WTC11 (cell line): ENCODE measurements around the gene SPRR5. TPM values are rescaled to one million over a fixed set of nuclear protein-coding genes. Genes with fewer than 3 reads are reported as not detected.

Experiments
- ATAC-seq: fragments of 200-7000 bp; cut with Tn5 transposase; 2 replicates; pipeline ENCODE4 v1.10.0; 2021; ENCODE audit warnings: mild to moderate bottlenecking, moderate library complexity
- CTCF ChIA-PET: fragments of 300-600 bp; sonication (Branson Sonifier 250); formaldehyde crosslinking; loops from one replicate; lab custom pipeline; 2021; ENCODE audit warnings: antibody characterized with exemption; lab: Charles Lee
- POLR2A ChIA-PET: fragments of 350-600 bp; sonication (Branson Sonifier 250); formaldehyde crosslinking; loops from one replicate; lab custom pipeline; 2021; ENCODE audit warnings: antibody characterized with exemption; lab: Charles Lee
- DNase-seq: peaks from one replicate; pipeline ENCODE4 v3.0.0; 2021; ENCODE audit warnings: low spot score
- H3K27ac Mint-ChIP-seq: 2 replicates; pipeline ENCODE4 v1.8.0; 2021; ENCODE audit warnings: mixed read lengths
- H3K27me3 Mint-ChIP-seq: 2 replicates; pipeline ENCODE4 v1.8.0; 2021; ENCODE audit warnings: low read depth, mild to moderate bottlenecking, moderate library complexity, mixed read lengths
- H3K36me3 Mint-ChIP-seq: 2 replicates; pipeline ENCODE4 v1.8.0; 2021; ENCODE audit warnings: mixed read lengths
- H3K4me1 Mint-ChIP-seq: 2 replicates; pipeline ENCODE4 v1.8.0; 2022; ENCODE audit warnings: mixed read lengths
- H3K4me3 Mint-ChIP-seq: 2 replicates; pipeline ENCODE4 v1.8.0; 2021; ENCODE audit warnings: mild to moderate bottlenecking, moderate library complexity, mixed read lengths
- H3K9me3 Mint-ChIP-seq: 2 replicates; pipeline ENCODE4 v1.8.0; 2021; ENCODE audit warnings: mixed read lengths
- CREB1 ChIP-seq: sonication (generic); formaldehyde crosslinking; IDR thresholded peaks from 2 replicates; pipeline ENCODE4 v1.8.0; 2023; ENCODE audit warnings: mild to moderate bottlenecking, missing genetic modification reagents
- ELF4 ChIP-seq: sonication (generic); formaldehyde crosslinking; IDR thresholded peaks from 2 replicates; pipeline ENCODE4 v1.8.1; 2022; ENCODE audit warnings: low read depth, mild to moderate bottlenecking, moderate library complexity, missing genetic modification reagents
- HMGA2 ChIP-seq: fragments of 250-450 bp; sonication (Bioruptor Pico); IDR thresholded peaks from 2 replicates; pipeline ENCODE4 v1.4.0; 2021; ENCODE audit warnings: mild to moderate bottlenecking, moderate library complexity
- NFATC4 ChIP-seq: fragments of 250-450 bp; sonication (Bioruptor Pico); IDR thresholded peaks from 2 replicates; pipeline ENCODE4 v1.9.0; 2021; ENCODE audit warnings: mild to moderate bottlenecking
- NR1H2 ChIP-seq: sonication (generic); formaldehyde crosslinking; IDR thresholded peaks from 2 replicates; pipeline ENCODE4 v1.9.0; 2021; ENCODE audit warnings: mild to moderate bottlenecking, moderate library complexity, missing genetic modification reagents
- SP1 ChIP-seq: sonication (generic); formaldehyde crosslinking; conservative IDR thresholded peaks from 2 replicates; pipeline ENCODE4 v1.8.1; 2022; ENCODE audit warnings: missing genetic modification reagents
- ZNF121 ChIP-seq: sonication (generic); formaldehyde crosslinking; IDR thresholded peaks from 2 replicates; pipeline ENCODE4 v1.8.0; 2023; ENCODE audit warnings: missing genetic modification reagents
- ZNF317 ChIP-seq: sonication (generic); formaldehyde crosslinking; IDR thresholded peaks from 2 replicates; pipeline ENCODE4 v1.8.1; 2023; ENCODE audit warnings: low read depth, mild to moderate bottlenecking, moderate library complexity, missing genetic modification reagents, borderline replicate concordance
- ZNF396 ChIP-seq: fragments of 250-450 bp; sonication (Bioruptor Pico); IDR thresholded peaks from 2 replicates; pipeline ENCODE4 v1.8.0; 2021; ENCODE audit warnings: mild to moderate bottlenecking, moderate library complexity, borderline replicate concordance
- total RNA-seq: library from RNA; stranded (reverse); gene quantifications from 3 replicates; pipeline ENCODE4 v1.2.3, GENCODE V29; 2021
- TF ChIP-seq, protein P1 (sequence below): sonication (generic); formaldehyde crosslinking; IDR thresholded peaks from 2 replicates; pipeline ENCODE4 v1.8.1; 2023; ENCODE audit warnings: mild to moderate bottlenecking, moderate library complexity, missing genetic modification reagents
- TF ChIP-seq, protein P2 (sequence below): sonication (generic); formaldehyde crosslinking; IDR thresholded peaks from 2 replicates; pipeline ENCODE4 v1.8.0; 2022; ENCODE audit warnings: mild to moderate bottlenecking, missing genetic modification reagents
- TF ChIP-seq, protein P3 (sequence below): fragments of 250-450 bp; sonication (Bioruptor Pico); IDR thresholded peaks from 2 replicates; pipeline ENCODE4 v1.9.0; 2021; ENCODE audit warnings: mild to moderate bottlenecking, borderline replicate concordance
- TF ChIP-seq, protein P4 (sequence below): sonication (generic); formaldehyde crosslinking; IDR thresholded peaks from 2 replicates; pipeline ENCODE4 v1.8.1; 2023; ENCODE audit warnings: mild to moderate bottlenecking, missing genetic modification reagents
- TF ChIP-seq, protein P5 (sequence below): fragments of 200-600 bp; IDR thresholded peaks from 2 replicates; pipeline ENCODE4 v1.8.0; 2022; ENCODE audit warnings: antibody characterized with exemption
- TF ChIP-seq, protein P6 (sequence below): sonication (generic); formaldehyde crosslinking; IDR thresholded peaks from 2 replicates; pipeline ENCODE4 v1.8.0; 2022; ENCODE audit warnings: mild to moderate bottlenecking, missing genetic modification reagents
- TF ChIP-seq, protein P7 (sequence below): fragments of 250-450 bp; sonication (Bioruptor Pico); IDR thresholded peaks from 2 replicates; pipeline ENCODE4 v1.9.0; 2021; ENCODE audit warnings: mild to moderate bottlenecking
- TF ChIP-seq, protein P8 (sequence below): sonication (generic); formaldehyde crosslinking; IDR thresholded peaks from 2 replicates; pipeline ENCODE4 v1.8.0; 2023; ENCODE audit warnings: missing genetic modification reagents
- TF ChIP-seq, protein P9 (sequence below): sonication (generic); formaldehyde crosslinking; IDR thresholded peaks from 2 replicates; pipeline ENCODE4 v1.8.0; 2022; ENCODE audit warnings: missing genetic modification reagents

Gene SPRR5
- total RNA-seq, 1 experiment from 2014 or later, result not detected

DNA sequence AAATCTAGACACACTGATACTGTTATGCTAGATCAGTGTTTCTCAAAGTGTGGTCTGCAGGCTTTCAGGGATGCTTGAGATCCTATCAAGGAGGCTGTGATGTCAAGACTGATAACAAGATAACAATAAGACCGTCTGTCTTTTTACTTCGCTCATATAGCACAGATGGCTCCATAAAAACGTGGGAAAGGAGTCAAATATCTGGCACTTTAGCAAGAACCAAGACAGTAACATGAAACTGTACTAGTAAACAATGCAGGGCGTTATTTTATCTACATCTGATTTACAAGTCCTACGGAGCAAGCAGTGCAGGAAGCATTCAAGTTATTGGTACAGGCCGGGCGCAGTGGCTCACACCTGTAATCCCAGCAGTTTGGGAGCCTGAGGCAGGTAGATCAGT lies 50.9 kb downstream of the SPRR5 start:
- CTCF ChIA-PET, result no interaction called here

More for the DNA sequence above, 50.9 kb downstream of the SPRR5 start:
- H3K36me3 Mint-ChIP-seq, result peaks cover 6% of the 10 kb centered on the region; the same call in 1 of the 2 replicates
- no peaks in the 10 kb centered on the region; the same call in 1 of the 2 replicates for H3K27me3 Mint-ChIP-seq
- no peak overlapping the region for H3K4me3 Mint-ChIP-seq
- POLR2A ChIA-PET, result no interaction called here
- H3K27ac Mint-ChIP-seq, result no peak overlapping the region
- ATAC-seq (no peak), DNase-seq (no peak)
- peaks cover 12% of the 10 kb centered on the region for H3K4me1 Mint-ChIP-seq
- TF ChIP-seq, protein P1, sequence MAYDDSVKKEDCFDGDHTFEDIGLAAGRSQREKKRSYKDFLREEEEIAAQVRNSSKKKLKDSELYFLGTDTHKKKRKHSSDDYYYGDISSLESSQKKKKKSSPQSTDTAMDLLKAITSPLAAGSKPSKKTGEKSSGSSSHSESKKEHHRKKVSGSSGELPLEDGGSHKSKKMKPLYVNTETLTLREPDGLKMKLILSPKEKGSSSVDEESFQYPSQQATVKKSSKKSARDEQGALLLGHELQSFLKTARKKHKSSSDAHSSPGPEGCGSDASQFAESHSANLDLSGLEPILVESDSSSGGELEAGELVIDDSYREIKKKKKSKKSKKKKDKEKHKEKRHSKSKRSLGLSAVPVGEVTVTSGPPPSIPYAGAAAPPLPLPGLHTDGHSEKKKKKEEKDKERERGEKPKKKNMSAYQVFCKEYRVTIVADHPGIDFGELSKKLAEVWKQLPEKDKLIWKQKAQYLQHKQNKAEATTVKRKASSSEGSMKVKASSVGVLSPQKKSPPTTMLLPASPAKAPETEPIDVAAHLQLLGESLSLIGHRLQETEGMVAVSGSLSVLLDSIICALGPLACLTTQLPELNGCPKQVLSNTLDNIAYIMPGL, result no peak
- TF ChIP-seq, protein P2, sequence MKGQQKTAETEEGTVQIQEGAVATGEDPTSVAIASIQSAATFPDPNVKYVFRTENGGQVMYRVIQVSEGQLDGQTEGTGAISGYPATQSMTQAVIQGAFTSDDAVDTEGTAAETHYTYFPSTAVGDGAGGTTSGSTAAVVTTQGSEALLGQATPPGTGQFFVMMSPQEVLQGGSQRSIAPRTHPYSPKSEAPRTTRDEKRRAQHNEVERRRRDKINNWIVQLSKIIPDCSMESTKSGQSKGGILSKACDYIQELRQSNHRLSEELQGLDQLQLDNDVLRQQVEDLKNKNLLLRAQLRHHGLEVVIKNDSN (CRISPR knock-in tag), result no peak
- TF ChIP-seq, protein P3, sequence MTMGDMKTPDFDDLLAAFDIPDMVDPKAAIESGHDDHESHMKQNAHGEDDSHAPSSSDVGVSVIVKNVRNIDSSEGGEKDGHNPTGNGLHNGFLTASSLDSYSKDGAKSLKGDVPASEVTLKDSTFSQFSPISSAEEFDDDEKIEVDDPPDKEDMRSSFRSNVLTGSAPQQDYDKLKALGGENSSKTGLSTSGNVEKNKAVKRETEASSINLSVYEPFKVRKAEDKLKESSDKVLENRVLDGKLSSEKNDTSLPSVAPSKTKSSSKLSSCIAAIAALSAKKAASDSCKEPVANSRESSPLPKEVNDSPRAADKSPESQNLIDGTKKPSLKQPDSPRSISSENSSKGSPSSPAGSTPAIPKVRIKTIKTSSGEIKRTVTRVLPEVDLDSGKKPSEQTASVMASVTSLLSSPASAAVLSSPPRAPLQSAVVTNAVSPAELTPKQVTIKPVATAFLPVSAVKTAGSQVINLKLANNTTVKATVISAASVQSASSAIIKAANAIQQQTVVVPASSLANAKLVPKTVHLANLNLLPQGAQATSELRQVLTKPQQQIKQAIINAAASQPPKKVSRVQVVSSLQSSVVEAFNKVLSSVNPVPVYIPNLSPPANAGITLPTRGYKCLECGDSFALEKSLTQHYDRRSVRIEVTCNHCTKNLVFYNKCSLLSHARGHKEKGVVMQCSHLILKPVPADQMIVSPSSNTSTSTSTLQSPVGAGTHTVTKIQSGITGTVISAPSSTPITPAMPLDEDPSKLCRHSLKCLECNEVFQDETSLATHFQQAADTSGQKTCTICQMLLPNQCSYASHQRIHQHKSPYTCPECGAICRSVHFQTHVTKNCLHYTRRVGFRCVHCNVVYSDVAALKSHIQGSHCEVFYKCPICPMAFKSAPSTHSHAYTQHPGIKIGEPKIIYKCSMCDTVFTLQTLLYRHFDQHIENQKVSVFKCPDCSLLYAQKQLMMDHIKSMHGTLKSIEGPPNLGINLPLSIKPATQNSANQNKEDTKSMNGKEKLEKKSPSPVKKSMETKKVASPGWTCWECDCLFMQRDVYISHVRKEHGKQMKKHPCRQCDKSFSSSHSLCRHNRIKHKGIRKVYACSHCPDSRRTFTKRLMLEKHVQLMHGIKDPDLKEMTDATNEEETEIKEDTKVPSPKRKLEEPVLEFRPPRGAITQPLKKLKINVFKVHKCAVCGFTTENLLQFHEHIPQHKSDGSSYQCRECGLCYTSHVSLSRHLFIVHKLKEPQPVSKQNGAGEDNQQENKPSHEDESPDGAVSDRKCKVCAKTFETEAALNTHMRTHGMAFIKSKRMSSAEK (CRISPR knock-in tag), result no peak
- TF ChIP-seq, protein P4, sequence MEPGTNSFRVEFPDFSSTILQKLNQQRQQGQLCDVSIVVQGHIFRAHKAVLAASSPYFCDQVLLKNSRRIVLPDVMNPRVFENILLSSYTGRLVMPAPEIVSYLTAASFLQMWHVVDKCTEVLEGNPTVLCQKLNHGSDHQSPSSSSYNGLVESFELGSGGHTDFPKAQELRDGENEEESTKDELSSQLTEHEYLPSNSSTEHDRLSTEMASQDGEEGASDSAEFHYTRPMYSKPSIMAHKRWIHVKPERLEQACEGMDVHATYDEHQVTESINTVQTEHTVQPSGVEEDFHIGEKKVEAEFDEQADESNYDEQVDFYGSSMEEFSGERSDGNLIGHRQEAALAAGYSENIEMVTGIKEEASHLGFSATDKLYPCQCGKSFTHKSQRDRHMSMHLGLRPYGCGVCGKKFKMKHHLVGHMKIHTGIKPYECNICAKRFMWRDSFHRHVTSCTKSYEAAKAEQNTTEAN (CRISPR knock-in tag), result no peak
- TF ChIP-seq, protein P5, sequence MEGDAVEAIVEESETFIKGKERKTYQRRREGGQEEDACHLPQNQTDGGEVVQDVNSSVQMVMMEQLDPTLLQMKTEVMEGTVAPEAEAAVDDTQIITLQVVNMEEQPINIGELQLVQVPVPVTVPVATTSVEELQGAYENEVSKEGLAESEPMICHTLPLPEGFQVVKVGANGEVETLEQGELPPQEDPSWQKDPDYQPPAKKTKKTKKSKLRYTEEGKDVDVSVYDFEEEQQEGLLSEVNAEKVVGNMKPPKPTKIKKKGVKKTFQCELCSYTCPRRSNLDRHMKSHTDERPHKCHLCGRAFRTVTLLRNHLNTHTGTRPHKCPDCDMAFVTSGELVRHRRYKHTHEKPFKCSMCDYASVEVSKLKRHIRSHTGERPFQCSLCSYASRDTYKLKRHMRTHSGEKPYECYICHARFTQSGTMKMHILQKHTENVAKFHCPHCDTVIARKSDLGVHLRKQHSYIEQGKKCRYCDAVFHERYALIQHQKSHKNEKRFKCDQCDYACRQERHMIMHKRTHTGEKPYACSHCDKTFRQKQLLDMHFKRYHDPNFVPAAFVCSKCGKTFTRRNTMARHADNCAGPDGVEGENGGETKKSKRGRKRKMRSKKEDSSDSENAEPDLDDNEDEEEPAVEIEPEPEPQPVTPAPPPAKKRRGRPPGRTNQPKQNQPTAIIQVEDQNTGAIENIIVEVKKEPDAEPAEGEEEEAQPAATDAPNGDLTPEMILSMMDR, result no peak
- TF ChIP-seq, protein P6, sequence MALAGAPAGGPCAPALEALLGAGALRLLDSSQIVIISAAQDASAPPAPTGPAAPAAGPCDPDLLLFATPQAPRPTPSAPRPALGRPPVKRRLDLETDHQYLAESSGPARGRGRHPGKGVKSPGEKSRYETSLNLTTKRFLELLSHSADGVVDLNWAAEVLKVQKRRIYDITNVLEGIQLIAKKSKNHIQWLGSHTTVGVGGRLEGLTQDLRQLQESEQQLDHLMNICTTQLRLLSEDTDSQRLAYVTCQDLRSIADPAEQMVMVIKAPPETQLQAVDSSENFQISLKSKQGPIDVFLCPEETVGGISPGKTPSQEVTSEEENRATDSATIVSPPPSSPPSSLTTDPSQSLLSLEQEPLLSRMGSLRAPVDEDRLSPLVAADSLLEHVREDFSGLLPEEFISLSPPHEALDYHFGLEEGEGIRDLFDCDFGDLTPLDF (CRISPR knock-in tag), result no peak
- TF ChIP-seq CREB1 (CRISPR knock-in tag) (no peak), ZNF317 (no peak), ELF4 (CRISPR knock-in tag) (no peak), ZNF121 (CRISPR knock-in tag) (no peak), SP1 (CRISPR knock-in tag) (no peak), NFATC4 (no peak), HMGA2 (CRISPR knock-in tag) (no peak), NR1H2 (CRISPR knock-in tag) (no peak), ZNF396 (CRISPR knock-in tag) (no peak)
- TF ChIP-seq, protein P7, sequence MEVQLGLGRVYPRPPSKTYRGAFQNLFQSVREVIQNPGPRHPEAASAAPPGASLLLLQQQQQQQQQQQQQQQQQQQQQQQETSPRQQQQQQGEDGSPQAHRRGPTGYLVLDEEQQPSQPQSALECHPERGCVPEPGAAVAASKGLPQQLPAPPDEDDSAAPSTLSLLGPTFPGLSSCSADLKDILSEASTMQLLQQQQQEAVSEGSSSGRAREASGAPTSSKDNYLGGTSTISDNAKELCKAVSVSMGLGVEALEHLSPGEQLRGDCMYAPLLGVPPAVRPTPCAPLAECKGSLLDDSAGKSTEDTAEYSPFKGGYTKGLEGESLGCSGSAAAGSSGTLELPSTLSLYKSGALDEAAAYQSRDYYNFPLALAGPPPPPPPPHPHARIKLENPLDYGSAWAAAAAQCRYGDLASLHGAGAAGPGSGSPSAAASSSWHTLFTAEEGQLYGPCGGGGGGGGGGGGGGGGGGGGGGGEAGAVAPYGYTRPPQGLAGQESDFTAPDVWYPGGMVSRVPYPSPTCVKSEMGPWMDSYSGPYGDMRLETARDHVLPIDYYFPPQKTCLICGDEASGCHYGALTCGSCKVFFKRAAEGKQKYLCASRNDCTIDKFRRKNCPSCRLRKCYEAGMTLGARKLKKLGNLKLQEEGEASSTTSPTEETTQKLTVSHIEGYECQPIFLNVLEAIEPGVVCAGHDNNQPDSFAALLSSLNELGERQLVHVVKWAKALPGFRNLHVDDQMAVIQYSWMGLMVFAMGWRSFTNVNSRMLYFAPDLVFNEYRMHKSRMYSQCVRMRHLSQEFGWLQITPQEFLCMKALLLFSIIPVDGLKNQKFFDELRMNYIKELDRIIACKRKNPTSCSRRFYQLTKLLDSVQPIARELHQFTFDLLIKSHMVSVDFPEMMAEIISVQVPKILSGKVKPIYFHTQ (CRISPR knock-in tag), result no peak
- TF ChIP-seq, protein P8, sequence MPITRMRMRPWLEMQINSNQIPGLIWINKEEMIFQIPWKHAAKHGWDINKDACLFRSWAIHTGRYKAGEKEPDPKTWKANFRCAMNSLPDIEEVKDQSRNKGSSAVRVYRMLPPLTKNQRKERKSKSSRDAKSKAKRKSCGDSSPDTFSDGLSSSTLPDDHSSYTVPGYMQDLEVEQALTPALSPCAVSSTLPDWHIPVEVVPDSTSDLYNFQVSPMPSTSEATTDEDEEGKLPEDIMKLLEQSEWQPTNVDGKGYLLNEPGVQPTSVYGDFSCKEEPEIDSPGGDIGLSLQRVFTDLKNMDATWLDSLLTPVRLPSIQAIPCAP (CRISPR knock-in tag), result no peak
- TF ChIP-seq, protein P9, sequence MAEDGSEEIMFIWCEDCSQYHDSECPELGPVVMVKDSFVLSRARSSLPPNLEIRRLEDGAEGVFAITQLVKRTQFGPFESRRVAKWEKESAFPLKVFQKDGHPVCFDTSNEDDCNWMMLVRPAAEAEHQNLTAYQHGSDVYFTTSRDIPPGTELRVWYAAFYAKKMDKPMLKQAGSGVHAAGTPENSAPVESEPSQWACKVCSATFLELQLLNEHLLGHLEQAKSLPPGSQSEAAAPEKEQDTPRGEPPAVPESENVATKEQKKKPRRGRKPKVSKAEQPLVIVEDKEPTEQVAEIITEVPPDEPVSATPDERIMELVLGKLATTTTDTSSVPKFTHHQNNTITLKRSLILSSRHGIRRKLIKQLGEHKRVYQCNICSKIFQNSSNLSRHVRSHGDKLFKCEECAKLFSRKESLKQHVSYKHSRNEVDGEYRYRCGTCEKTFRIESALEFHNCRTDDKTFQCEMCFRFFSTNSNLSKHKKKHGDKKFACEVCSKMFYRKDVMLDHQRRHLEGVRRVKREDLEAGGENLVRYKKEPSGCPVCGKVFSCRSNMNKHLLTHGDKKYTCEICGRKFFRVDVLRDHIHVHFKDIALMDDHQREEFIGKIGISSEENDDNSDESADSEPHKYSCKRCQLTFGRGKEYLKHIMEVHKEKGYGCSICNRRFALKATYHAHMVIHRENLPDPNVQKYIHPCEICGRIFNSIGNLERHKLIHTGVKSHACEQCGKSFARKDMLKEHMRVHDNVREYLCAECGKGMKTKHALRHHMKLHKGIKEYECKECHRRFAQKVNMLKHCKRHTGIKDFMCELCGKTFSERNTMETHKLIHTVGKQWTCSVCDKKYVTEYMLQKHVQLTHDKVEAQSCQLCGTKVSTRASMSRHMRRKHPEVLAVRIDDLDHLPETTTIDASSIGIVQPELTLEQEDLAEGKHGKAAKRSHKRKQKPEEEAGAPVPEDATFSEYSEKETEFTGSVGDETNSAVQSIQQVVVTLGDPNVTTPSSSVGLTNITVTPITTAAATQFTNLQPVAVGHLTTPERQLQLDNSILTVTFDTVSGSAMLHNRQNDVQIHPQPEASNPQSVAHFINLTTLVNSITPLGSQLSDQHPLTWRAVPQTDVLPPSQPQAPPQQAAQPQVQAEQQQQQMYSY (CRISPR knock-in tag), result no peak
- peaks cover 20% of the 10 kb centered on the region for H3K9me3 Mint-ChIP-seq
